DOHH2 (cell line): ENCODE measurements around the gene COG3.
"Not testable (repeated sequence)": the region's sequence is repeated elsewhere in the genome, so short reads cannot be mapped to it uniquely, and the experiment has no call there.

Source experiments
- H3F3A ChIP-seq: fragments of 200-600 bp; sonication (generic), shearing (Covaris generic); 2 replicates; pipeline ENCODE4 v1.6.0; 2016; ENCODE audit warnings: antibody characterized with exemption, mild to moderate bottlenecking; ENCODE audit not compliant: control insufficient read depth, insufficient read depth
- H3K27ac ChIP-seq: fragments of 200-600 bp; sonication (generic); 2 replicates; pipeline ENCODE4 v1.5.1; 2014; ENCODE audit warnings: low read depth, mild to moderate bottlenecking, low read length, moderate library complexity
- H3K27me3 ChIP-seq: fragments of 200-600 bp; sonication (generic); 2 replicates; pipeline ENCODE4 v1.6.1; 2014; ENCODE audit warnings: mild to moderate bottlenecking, low read length, mixed read lengths; ENCODE audit not compliant: control insufficient read depth
- H3K36me3 ChIP-seq: fragments of 200-600 bp; sonication (generic); 2 replicates; pipeline ENCODE4 v1.6.1; 2014; ENCODE audit warnings: mild to moderate bottlenecking, low read length, moderate library complexity, mixed read lengths; ENCODE audit not compliant: control insufficient read depth
- H3K4me1 ChIP-seq: fragments of 200-600 bp; sonication (generic); 2 replicates; pipeline ENCODE4 v1.6.1; 2014; ENCODE audit warnings: mild to moderate bottlenecking, low read length, mixed read lengths; ENCODE audit not compliant: control insufficient read depth
- H3K4me2 ChIP-seq: fragments of 200-600 bp; sonication (generic); 2 replicates; pipeline ENCODE4 v1.6.0; 2014; ENCODE audit warnings: mild to moderate bottlenecking, low read length, moderate library complexity
- H3K4me3 ChIP-seq: fragments of 200-600 bp; sonication (generic); 2 replicates; pipeline ENCODE4 v1.5.1; 2014; ENCODE audit warnings: mild to moderate bottlenecking, low read length, mixed read lengths
- H3K79me2 ChIP-seq: fragments of 200-600 bp; sonication (generic); 2 replicates; pipeline ENCODE4 v1.6.1; 2014; ENCODE audit warnings: mild to moderate bottlenecking, low read length, mixed read lengths; ENCODE audit not compliant: control insufficient read depth
- H3K9me2 ChIP-seq: fragments of 200-600 bp; sonication (generic); replicated peaks from 2 replicates; pipeline ENCODE4 v1.6.1; 2014; ENCODE audit warnings: mild to moderate bottlenecking, low read length, mixed read lengths; ENCODE audit not compliant: control insufficient read depth
- H3K9me3 ChIP-seq: fragments of 200-600 bp; sonication (generic); 2 replicates; pipeline ENCODE4 v1.6.1; 2014; ENCODE audit warnings: antibody characterized with exemption, low read length, mixed read lengths; ENCODE audit not compliant: control insufficient read depth, insufficient read depth
- H4K20me1 ChIP-seq: fragments of 200-600 bp; sonication (generic); 2 replicates; pipeline ENCODE4 v1.6.0; 2014; ENCODE audit warnings: low read depth, mild to moderate bottlenecking, antibody characterized with exemption, low read length, moderate library complexity; ENCODE audit not compliant: control insufficient read depth, insufficient read depth
- CTCF ChIP-seq: fragments of 200-600 bp; sonication (generic); IDR thresholded peaks from one replicate; pipeline ENCODE4 v1.5.1; 2014; ENCODE audit warnings: antibody characterized with exemption, mild to moderate bottlenecking, low read depth, low read length; ENCODE audit not compliant: poor library complexity, severe bottlenecking
- EZH2phosphoT487 ChIP-seq: fragments of 200-600 bp; sonication (generic); IDR thresholded peaks from 2 replicates; pipeline ENCODE4 v1.6.1; 2017; ENCODE audit warnings: borderline replicate concordance, mild to moderate bottlenecking, antibody characterized with exemption, low read length, moderate library complexity, mixed read lengths

Gene COG3

GRCh38 chr13:45417790-45418534 is 46.8 kb upstream of the COG3 start, which contains the start of gene SLC25A30:
Gene SLC25A30, minus strand, starts transcription at chr13:45418373. Its CDS starts 6,948 bp downstream, at chr13:45411425.
- Histone ChIP-seq H3F3A (peaks cover 16% of the 10 kb centered on the region), H3K4me2 (peak within 1 kb of the TSS; percentile 98), H3K4me3 (peak within 1 kb of the TSS; percentile 82), H3K9me2 (no peaks in the 10 kb centered on the region), H3K4me1 (peaks cover 23% of the 10 kb centered on the region), H4K20me1 (no peaks in the 10 kb centered on the region), H3K79me2 (no peaks in the 10 kb centered on the region), H3K9me3 (no peaks in the 10 kb centered on the region), H3K36me3 (no peaks in the 10 kb centered on the region), H3K27me3 (peaks cover 13% of the 10 kb centered on the region), H3K27ac (no peak within 1 kb of the TSS)
- no peak for TF ChIP-seq EZH2phosphoT487
- TF ChIP-seq CTCF, result no peak

- H3K79me2 ChIP-seq, H3K4me3 ChIP-seq: not testable (repeated sequence)
- H3F3A ChIP-seq, result peaks cover 16% of the 10 kb centered on the region
Measured at GRCh38 chr13:45419389-45419788, 45.4 kb upstream of the COG3 start.

GRCh38 chr13:45419945-45420344 is 44.8 kb upstream of the COG3 start:
- Histone ChIP-seq H4K20me1 (no peaks in the 10 kb centered on the region), H3K4me2 (no peak overlapping the region), H3K4me1 (peaks cover 23% of the 10 kb centered on the region), H3K4me3 (no peak overlapping the region), H3K9me3 (no peaks in the 10 kb centered on the region), H3K79me2 (no peaks in the 10 kb centered on the region), H3K27ac (no peak overlapping the region), H3K27me3 (peaks cover 13% of the 10 kb centered on the region), H3K36me3 (no peaks in the 10 kb centered on the region), H3K9me2 (no peaks in the 10 kb centered on the region), H3F3A (peaks cover 16% of the 10 kb centered on the region)
- TF ChIP-seq EZH2phosphoT487, result no peak
- no peak for TF ChIP-seq CTCF

More at GRCh38 chr13:45419389-45419788, 45.4 kb upstream of the COG3 start:
- not testable (repeated sequence) for H3K9me2 ChIP-seq, H3K9me3 ChIP-seq, H3K27ac ChIP-seq, H4K20me1 ChIP-seq, H3K4me2 ChIP-seq, H3K36me3 ChIP-seq
- H3K27me3 ChIP-seq, result peaks cover 13% of the 10 kb centered on the region
- peaks cover 23% of the 10 kb centered on the region for H3K4me1 ChIP-seq

- Histone ChIP-seq H3K4me1 (peaks cover 8% of the 10 kb centered on the region), H3K9me2 (no peaks in the 10 kb centered on the region), H4K20me1 (no peaks in the 10 kb centered on the region), H3K9me3 (no peaks in the 10 kb centered on the region), H3K79me2 (no peaks in the 10 kb centered on the region), H3K4me3 (no peak overlapping the region), H3K27ac (no peak overlapping the region), H3K4me2 (no peak overlapping the region), H3F3A (peaks cover 4% of the 10 kb centered on the region; the same call in 1 of the 2 replicates), H3K27me3 (peaks cover 8% of the 10 kb centered on the region), H3K36me3 (no peaks in the 10 kb centered on the region)
- TF ChIP-seq EZH2phosphoT487, result no peak
- TF ChIP-seq CTCF, result no peak
Measured at GRCh38 chr13:45422731-45423292, 41.9 kb upstream of the COG3 start.

- not testable (repeated sequence) for H3K79me2 ChIP-seq, H3K27me3 ChIP-seq, H3K4me1 ChIP-seq, H3K27ac ChIP-seq, H3K4me3 ChIP-seq, H3K9me3 ChIP-seq, H3K9me2 ChIP-seq, H3F3A ChIP-seq, H3K4me2 ChIP-seq, H4K20me1 ChIP-seq, H3K36me3 ChIP-seq
Measured at GRCh38 chr13:45426056-45426841, 38.5 kb upstream of the COG3 start.
